ENCODE data around the gene CAPS. TPM values are rescaled to one million over a fixed set of nuclear protein-coding genes. Genes with fewer than 3 reads are reported as not detected.

The CAPS gene
- total RNA-seq, 6 experiments from 2014 or later, result 2.2 to 2.7 (median 2.3) TPM

DNA sequence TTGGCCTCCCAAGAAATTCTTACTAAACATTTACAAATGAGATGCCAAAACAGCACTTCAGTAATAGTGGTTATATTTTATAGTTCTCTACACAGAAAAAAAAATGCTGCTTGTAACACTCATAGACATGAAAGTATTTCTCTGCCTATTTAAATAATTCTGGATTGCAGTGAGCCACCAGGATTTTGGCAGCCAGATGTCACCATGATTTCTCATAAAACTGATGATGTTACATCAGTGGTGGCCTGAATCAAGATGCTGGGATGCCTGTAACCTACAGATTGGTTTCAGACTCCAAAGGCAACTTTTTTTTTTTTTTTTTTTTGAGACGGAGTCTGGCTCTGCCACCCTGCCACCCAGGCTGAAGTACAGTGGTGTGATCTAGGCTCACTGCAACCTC lies 2.7 kb upstream of the CAPS start:
- Mint-ChIP-seq H3K27ac (no peak overlapping the region), H3K4me3 (no peak overlapping the region), H3K27me3 (ENCODE audit: insufficient read depth) (peaks cover 1% of the 10 kb centered on the region), H3K9me3 (no peaks in the 10 kb centered on the region), H3K4me1 (ENCODE audit: low read depth) (peaks cover 7% of the 10 kb centered on the region; the same call in 1 of the 2 replicates), H3K36me3 (ENCODE audit: low read depth) (peaks cover 5% of the 10 kb centered on the region; the same call in 1 of the 2 replicates)
- DNase-seq, result no peak
- TF ChIP-seq, protein P1, sequence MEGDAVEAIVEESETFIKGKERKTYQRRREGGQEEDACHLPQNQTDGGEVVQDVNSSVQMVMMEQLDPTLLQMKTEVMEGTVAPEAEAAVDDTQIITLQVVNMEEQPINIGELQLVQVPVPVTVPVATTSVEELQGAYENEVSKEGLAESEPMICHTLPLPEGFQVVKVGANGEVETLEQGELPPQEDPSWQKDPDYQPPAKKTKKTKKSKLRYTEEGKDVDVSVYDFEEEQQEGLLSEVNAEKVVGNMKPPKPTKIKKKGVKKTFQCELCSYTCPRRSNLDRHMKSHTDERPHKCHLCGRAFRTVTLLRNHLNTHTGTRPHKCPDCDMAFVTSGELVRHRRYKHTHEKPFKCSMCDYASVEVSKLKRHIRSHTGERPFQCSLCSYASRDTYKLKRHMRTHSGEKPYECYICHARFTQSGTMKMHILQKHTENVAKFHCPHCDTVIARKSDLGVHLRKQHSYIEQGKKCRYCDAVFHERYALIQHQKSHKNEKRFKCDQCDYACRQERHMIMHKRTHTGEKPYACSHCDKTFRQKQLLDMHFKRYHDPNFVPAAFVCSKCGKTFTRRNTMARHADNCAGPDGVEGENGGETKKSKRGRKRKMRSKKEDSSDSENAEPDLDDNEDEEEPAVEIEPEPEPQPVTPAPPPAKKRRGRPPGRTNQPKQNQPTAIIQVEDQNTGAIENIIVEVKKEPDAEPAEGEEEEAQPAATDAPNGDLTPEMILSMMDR (IDR thresholded peaks at IDR 0.05), result no peak

DNA sequence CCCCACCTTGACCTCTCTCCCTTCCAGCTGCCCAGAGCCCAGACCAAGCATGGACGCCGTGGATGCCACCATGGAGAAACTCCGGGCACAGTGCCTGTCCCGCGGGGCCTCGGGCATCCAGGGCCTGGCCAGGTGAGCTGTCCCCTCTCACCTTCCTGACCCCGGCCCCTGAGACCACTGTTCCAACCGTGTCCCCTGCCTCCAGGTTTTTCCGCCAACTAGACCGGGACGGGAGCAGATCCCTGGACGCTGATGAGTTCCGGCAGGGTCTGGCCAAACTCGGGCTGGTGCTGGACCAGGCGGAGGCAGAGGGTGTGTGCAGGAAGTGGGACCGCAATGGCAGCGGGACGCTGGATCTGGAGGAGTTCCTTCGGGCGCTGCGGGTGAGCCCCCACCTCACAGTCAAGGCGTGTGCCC lies 312 bp downstream of the CAPS start:
- H3K27ac Mint-ChIP-seq, result peak overlapping the region; percentile 74
- TF ChIP-seq, protein P1 (IDR thresholded peaks at IDR 0.05), result no peak

DNA sequence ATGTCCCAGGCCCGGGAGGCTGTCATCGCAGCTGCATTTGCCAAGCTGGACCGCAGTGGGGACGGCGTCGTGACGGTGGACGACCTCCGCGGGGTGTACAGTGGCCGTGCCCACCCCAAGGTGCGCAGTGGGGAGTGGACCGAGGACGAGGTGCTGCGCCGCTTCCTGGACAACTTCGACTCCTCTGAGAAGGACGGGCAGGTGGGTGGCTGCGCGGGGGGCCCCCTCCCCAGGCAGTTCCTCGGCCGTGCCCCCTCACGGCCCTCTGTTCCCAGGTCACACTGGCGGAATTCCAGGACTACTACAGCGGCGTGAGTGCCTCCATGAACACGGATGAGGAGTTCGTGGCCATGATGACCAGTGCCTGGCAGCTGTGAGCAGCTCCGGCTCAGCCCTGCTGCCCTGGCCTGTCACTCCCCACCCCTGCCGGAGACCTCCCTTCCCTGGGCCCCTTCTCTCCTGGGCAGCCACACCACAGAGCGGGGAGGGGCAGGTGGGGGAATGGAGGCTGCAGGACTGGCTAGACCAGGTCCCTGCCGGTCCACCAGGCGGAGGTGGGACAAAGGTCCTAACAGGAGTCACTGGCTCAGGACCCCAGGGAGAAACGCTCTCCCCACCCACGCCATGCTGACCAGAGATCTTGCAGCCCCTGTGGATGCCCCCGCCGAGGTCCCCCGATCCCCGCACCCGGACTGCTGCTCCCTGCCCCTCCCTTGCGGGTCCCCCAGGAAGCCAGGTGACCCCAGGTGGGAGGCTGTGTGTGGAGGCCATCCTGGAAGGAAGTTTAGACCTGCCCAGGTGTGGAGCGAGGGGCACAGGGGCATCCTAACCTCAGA lies 1.1 kb downstream of the CAPS start:
- H3K36me3 Mint-ChIP-seq (ENCODE audit: low read depth), result peaks cover 5% of the 10 kb centered on the region; the same call in 1 of the 2 replicates
- no peaks in the 10 kb centered on the region for H3K9me3 Mint-ChIP-seq
- H3K27me3 Mint-ChIP-seq (ENCODE audit: insufficient read depth), result peaks cover 1% of the 10 kb centered on the region; the same call in 1 of the 2 replicates
- H3K4me1 Mint-ChIP-seq (ENCODE audit: low read depth), result peaks cover 7% of the 10 kb centered on the region; the same call in 1 of the 2 replicates
- H3K4me3 Mint-ChIP-seq, result no peak overlapping the region
- TF ChIP-seq, protein P1 (IDR thresholded peaks at IDR 0.05), result no peak
- no peak overlapping the region for H3K27ac Mint-ChIP-seq
- no peak for DNase-seq

More for the DNA sequence above, 312 bp downstream of the CAPS start:
- no peak for DNase-seq
- H3K36me3 Mint-ChIP-seq (ENCODE audit: low read depth), result peaks cover 5% of the 10 kb centered on the region; the same call in 1 of the 2 replicates
- no peak overlapping the region for H3K4me3 Mint-ChIP-seq
- peaks cover 7% of the 10 kb centered on the region; the same call in 1 of the 2 replicates for H3K4me1 Mint-ChIP-seq (ENCODE audit: low read depth)
- peaks cover 1% of the 10 kb centered on the region for H3K27me3 Mint-ChIP-seq (ENCODE audit: insufficient read depth)
- no peaks in the 10 kb centered on the region for H3K9me3 Mint-ChIP-seq

DNA sequence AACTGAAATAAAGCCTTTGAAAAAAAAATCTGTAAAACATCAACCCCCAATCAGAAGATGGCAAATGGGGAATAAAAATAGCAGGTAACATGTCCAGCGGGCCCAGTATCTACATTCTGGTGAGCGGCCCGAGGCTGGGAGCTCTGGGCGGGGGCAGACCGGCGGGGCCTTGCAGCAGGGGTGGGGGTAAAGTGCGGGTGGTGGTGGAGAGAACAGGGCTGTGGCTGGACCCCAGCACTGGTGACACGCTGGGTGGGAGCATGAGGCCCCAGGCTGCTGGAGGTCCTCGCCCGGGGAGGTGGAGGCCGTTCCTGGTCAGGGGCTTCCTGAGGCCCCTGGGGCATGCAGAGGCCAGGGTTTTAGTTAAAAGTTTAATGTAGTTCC lies 1.7 kb downstream of the CAPS start:
- Mint-ChIP-seq H3K4me3 (no peak overlapping the region), H3K4me1 (ENCODE audit: low read depth) (peaks cover 7% of the 10 kb centered on the region; the same call in 1 of the 2 replicates), H3K9me3 (no peaks in the 10 kb centered on the region), H3K27ac (no peak overlapping the region), H3K36me3 (ENCODE audit: low read depth) (peaks cover 5% of the 10 kb centered on the region; the same call in 1 of the 2 replicates), H3K27me3 (ENCODE audit: insufficient read depth) (peaks cover 1% of the 10 kb centered on the region; the same call in 1 of the 2 replicates)
- DNase-seq, result no peak
- TF ChIP-seq, protein P1 (IDR thresholded peaks at IDR 0.05), result no peak

DNA sequence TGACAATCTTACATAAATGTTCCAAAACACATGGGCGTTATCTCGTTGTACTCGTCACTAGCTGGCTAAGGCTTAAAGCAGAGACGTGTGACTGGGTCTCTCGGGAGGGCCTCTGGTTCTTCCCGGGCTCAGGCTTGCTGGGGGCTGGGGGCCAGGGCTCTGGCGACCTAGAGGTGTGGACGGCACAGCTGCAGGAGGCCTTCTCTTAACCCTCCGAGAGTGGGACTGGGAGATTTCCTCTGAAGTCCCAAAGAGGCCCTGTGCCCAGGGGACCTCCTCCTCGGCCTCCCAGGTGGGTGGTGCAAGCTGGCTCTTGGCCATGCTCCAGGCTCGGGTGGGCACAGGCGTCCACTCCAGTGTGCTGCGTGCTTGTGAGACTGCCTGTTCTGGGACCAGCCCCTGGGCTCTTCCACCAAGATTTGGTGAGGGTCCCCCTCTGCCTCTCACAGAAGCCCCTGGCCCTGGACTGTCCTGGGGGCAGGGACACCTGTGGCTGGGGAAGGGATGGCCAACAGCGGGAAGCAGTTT lies 2.2 kb downstream of the CAPS start:
- Mint-ChIP-seq H3K4me1 (ENCODE audit: low read depth) (peaks cover 7% of the 10 kb centered on the region; the same call in 1 of the 2 replicates), H3K27me3 (ENCODE audit: insufficient read depth) (peaks cover 1% of the 10 kb centered on the region; the same call in 1 of the 2 replicates), H3K9me3 (no peaks in the 10 kb centered on the region), H3K27ac (no peak overlapping the region), H3K36me3 (ENCODE audit: low read depth) (peaks cover 5% of the 10 kb centered on the region; the same call in 1 of the 2 replicates), H3K4me3 (no peak overlapping the region)
- DNase-seq, result no peak
- TF ChIP-seq, protein P1 (IDR thresholded peaks at IDR 0.05), result no peak

All from HFFc6 (cell line).